22Rv1 (cell line): ENCODE data around the gene KDM3B.

ENCODE experiments used
- CTCF ChIP-seq: fragments of 450-650 bp; IDR thresholded peaks from 2 replicates; pipeline ENCODE4 v1.5.1; 2017; ENCODE audit warnings: mild to moderate bottlenecking
- ZFX ChIP-seq: fragments of 450-650 bp; IDR thresholded peaks from 2 replicates; pipeline ENCODE4 v1.6.1; 2017; ENCODE audit warnings: antibody characterized with exemption, borderline replicate concordance

GRCh38 chr5:138340008-138340407 lies 12.5 kb upstream of the KDM3B start:
- TF ChIP-seq CTCF (no peak), ZFX (no peak)
